Thyroid gland (tissue), 4 donors: ENCODE data around the gene TNFAIP8. TPM values are rescaled to one million over a fixed set of nuclear protein-coding genes. Genes with fewer than 3 reads are reported as not detected.

Experiments used
- DNase-seq, 2 donors: peaks; one replicate each; pipeline ENCODE4 v3.0.0-alpha.2; 2019
- H3K27ac ChIP-seq, 3 donors: fragments of 200-600 bp; sonication (generic); 1 replicate in 2 of 3; 2 replicates in 1 of 3; pipeline ENCODE4 v1.5.1; 2016 to 2019; ENCODE audit warnings: mild to moderate bottlenecking in 1 of 3, moderate library complexity in 1 of 3
- H3K27me3 ChIP-seq: fragments of 200-600 bp; sonication (generic); one replicate; pipeline ENCODE4 v1.5.1; 2019
- H3K36me3 ChIP-seq, 2 donors: fragments of 200-600 bp; sonication (generic); one replicate each; pipeline ENCODE4 v1.5.1; 2016 to 2019
- H3K4me1 ChIP-seq, 2 donors: fragments of 200-600 bp; sonication (generic); one replicate each; pipeline ENCODE4 v1.5.1; 2017 to 2019
- H3K4me3 ChIP-seq, 3 donors: fragments of 200-600 bp; sonication (generic); replicated peaks in 1 of 3; 1 replicate in 2 of 3; 2 replicates in 1 of 3; pipeline ENCODE4 v1.5.1; 2016; ENCODE audit warnings: mild to moderate bottlenecking in 1 of 3
- H3K9me3 ChIP-seq: fragments of 200-600 bp; sonication (generic); one replicate; pipeline ENCODE4 v1.5.1; 2017
- POLR2A ChIP-seq, 2 donors: fragments of 450-650 bp; IDR thresholded peaks; one replicate each; pipeline ENCODE4 v1.6.1; 2017; ENCODE audit warnings: antibody characterized with exemption in 2 of 2, mild to moderate bottlenecking in 2 of 2, moderate library complexity in 1 of 2
- WGBS, 2 donors: methylation state at CpG; one replicate each; pipeline ENCODE4 v1.1.5; 2017; 5-methylcytosine and 5-hydroxymethylcytosine counted together
- intact Hi-C: fragments of 100-400 bp; cut with DNase I; formaldehyde crosslinking; loops from one replicate; pipeline ENCODE4 v1.15.1; 2023
- total RNA-seq, 4 donors: library from RNA; depleted of rRNA; stranded (reverse); fragments of >200 nt; gene quantifications; one replicate each; pipeline ENCODE4 v1.2.3, GENCODE V29; 2016
- TF ChIP-seq, protein P1 (sequence below), 6 experiments: fragments of 200-600 bp in 3 of 6; fragments of 450-650 bp in 3 of 6; sonication (generic) in 3 of 6; IDR thresholded peaks; one replicate each; pipeline ENCODE4 v1.5.1; 2016 to 2019; ENCODE audit warnings: antibody characterized with exemption in 6 of 6, mild to moderate bottlenecking in 2 of 6, inconsistent platforms in 1 of 6, moderate library complexity in 1 of 6

The TNFAIP8 gene
- total RNA-seq, 4 donors from 2014 or later: 15.7 to 36.8 (median 33.6) TPM

DNA sequence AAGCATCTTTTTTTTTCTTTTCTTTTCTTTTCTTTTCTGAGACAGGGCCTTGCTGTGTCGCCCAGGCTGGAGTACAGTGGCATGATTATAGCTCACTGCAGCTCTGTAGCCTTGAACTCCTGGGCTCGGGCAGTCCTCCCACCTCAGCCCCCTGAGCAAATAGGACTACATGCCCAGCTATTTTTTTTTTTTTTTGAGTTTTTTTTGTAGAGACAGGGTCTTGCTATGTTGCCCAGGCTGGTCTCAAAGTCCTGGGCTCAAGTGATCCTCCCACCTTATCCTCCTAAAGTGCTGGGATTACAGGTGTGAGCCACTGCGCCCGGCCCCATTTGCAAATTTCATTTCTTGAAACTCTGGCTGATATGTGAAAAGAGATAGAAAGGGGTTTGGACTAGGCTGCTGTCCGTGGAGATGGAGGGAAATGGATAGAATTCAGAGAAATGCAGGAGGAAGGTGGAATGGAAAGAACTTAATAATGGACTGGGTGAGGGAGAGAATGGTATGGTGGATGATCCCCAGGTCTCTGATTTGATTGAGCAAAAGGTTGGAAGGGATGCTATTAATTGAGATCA is 32.9 kb downstream of the TNFAIP8 start:
- intact Hi-C loops: no loop called here
- DNase-seq: no peak
- Histone ChIP-seq H3K9me3 (no peaks in the 10 kb centered on the region), H3K27ac (peak overlapping the region; percentile 22 to 66 (median 31)), H3K4me1 (peaks cover 44 to 53% of the 10 kb centered on the region in 2 donors), H3K36me3 (peaks cover 0 to 4% of the 10 kb centered on the region in 2 donors), H3K27me3 (no peaks in the 10 kb centered on the region), H3K4me3 (no peak overlapping the region)
- no peak for TF ChIP-seq POLR2A (IDR thresholded peaks at IDR 0.05)
- TF ChIP-seq, protein P1, sequence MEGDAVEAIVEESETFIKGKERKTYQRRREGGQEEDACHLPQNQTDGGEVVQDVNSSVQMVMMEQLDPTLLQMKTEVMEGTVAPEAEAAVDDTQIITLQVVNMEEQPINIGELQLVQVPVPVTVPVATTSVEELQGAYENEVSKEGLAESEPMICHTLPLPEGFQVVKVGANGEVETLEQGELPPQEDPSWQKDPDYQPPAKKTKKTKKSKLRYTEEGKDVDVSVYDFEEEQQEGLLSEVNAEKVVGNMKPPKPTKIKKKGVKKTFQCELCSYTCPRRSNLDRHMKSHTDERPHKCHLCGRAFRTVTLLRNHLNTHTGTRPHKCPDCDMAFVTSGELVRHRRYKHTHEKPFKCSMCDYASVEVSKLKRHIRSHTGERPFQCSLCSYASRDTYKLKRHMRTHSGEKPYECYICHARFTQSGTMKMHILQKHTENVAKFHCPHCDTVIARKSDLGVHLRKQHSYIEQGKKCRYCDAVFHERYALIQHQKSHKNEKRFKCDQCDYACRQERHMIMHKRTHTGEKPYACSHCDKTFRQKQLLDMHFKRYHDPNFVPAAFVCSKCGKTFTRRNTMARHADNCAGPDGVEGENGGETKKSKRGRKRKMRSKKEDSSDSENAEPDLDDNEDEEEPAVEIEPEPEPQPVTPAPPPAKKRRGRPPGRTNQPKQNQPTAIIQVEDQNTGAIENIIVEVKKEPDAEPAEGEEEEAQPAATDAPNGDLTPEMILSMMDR (IDR thresholded peaks at IDR 0.05): no peak
- 95% methylated on average over 5 of the region's 5 CpGs for WGBS, 2 donors

GRCh38 chr5:119389288-119390030 is 33.6 kb downstream of the TNFAIP8 start:
- H3K27ac ChIP-seq: peak overlapping the region; percentile 22 to 66 (median 37)
- no peak for TF ChIP-seq POLR2A (IDR thresholded peaks at IDR 0.05)
- TF ChIP-seq, protein P1 (IDR thresholded peaks at IDR 0.05): no peak
- peaks cover 0 to 4% of the 10 kb centered on the region in 2 donors for H3K36me3 ChIP-seq
- H3K9me3 ChIP-seq: no peaks in the 10 kb centered on the region
- H3K4me1 ChIP-seq: peaks cover 48 to 53% of the 10 kb centered on the region in 2 donors
- H3K27me3 ChIP-seq: no peaks in the 10 kb centered on the region
- H3K4me3 ChIP-seq: no peak overlapping the region
- intact Hi-C loops: no loop called here
- DNase-seq: peak; percentile 33 to 34
- 37 to 42% methylated on average over 3 of the region's 3 CpGs for WGBS, 2 donors

DNA sequence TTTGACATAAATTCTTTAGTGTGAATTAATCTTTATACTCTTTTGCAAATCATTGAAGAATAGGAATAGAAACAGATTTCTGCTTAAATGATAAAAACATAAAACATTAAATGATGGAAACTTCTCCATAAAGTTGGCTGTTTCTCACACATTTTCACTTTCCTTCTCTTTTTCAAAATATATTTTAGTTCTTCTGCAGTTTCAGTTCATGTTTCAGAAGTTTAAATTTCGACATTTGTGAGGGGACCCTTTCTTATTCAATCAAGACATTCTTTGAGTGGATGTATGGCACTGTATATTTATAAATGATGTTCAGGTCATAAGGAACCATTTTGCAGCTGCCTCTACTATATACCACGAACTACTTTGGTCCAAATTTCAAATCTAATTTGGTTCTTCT is 34.6 kb downstream of the TNFAIP8 start:
- H3K36me3 ChIP-seq: peaks cover 0 to 4% of the 10 kb centered on the region in 2 donors
- no peak overlapping the region for H3K27ac ChIP-seq
- no peak overlapping the region for H3K4me3 ChIP-seq
- no peak for DNase-seq
- TF ChIP-seq, protein P1 (IDR thresholded peaks at IDR 0.05): no peak
- no peak for TF ChIP-seq POLR2A (IDR thresholded peaks at IDR 0.05)
- H3K27me3 ChIP-seq: no peaks in the 10 kb centered on the region
- WGBS, 2 donors: 91 to 96% methylated on average over 2 of the region's 2 CpGs
- no peaks in the 10 kb centered on the region for H3K9me3 ChIP-seq
- H3K4me1 ChIP-seq: peaks cover 47 to 48% of the 10 kb centered on the region in 2 donors
- intact Hi-C loops: no loop called here

DNA sequence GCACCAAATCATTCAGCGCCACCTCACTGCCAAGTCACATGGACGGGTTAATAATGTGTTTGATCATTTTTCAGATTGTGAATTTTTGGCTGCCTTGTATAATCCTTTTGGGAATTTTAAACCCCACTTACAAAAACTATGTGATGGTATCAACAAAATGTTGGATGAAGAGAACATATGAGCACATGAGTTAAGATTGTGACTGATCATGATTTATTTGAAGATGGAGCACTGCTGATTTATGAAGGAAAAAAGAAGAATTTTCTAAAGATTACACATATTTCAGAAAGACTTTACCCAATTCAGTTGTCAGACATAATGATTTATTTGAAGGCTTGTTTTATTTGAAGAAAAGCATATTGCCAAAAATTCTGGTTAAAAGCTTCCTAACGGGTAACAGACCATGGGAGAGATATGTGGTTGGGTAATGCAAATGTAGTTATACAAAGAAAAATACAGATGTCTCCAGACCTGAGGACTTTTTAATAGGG is 37.4 kb downstream of the TNFAIP8 start:
- H3K4me3 ChIP-seq: no peak overlapping the region
- H3K9me3 ChIP-seq: no peaks in the 10 kb centered on the region
- DNase-seq: no peak
- intact Hi-C loops: no loop called here
- no peak overlapping the region for H3K27ac ChIP-seq
- peaks cover 24 to 26% of the 10 kb centered on the region in 2 donors for H3K4me1 ChIP-seq
- TF ChIP-seq, protein P1 (IDR thresholded peaks at IDR 0.05): no peak
- TF ChIP-seq POLR2A (IDR thresholded peaks at IDR 0.05): no peak
- H3K27me3 ChIP-seq: no peaks in the 10 kb centered on the region
- peaks cover 0 to 4% of the 10 kb centered on the region in 2 donors for H3K36me3 ChIP-seq
- 78 to 94% methylated on average over 3 of the region's 3 CpGs for WGBS, 2 donors

GRCh38 chr5:119393746-119394145 is 37.9 kb downstream of the TNFAIP8 start:
- H3K27ac ChIP-seq: no peak overlapping the region
- no peak for DNase-seq
- intact Hi-C loops: no loop called here

More at GRCh38 chr5:119393746-119394145, 37.9 kb downstream of the TNFAIP8 start:
- TF ChIP-seq POLR2A (IDR thresholded peaks at IDR 0.05): no peak
- TF ChIP-seq, protein P1 (IDR thresholded peaks at IDR 0.05): no peak
- Histone ChIP-seq H3K36me3 (peaks cover 0 to 4% of the 10 kb centered on the region in 2 donors), H3K4me1 (peaks cover 24% of the 10 kb centered on the region in 2 donors), H3K27me3 (no peaks in the 10 kb centered on the region), H3K4me3 (no peak overlapping the region), H3K9me3 (no peaks in the 10 kb centered on the region)
- WGBS, 2 donors: 73% methylated on average over 1 of the region's 1 CpG
